Measurements from ENCODE around the gene CDH24. TPM values are rescaled to one million over a fixed set of nuclear protein-coding genes. Genes with fewer than 3 reads are reported as not detected.

Gene CDH24
- total and polyA plus RNA-seq, 9 of the 15 experiments (the other 6 are each of a cell fraction or from before 2014, with no cell fraction given): 0.04 to 16.2 (median 4.9) TPM

- TF ChIP-seq HDAC8 (tag; IDR thresholded peaks at IDR 0.05): peak; percentile 65; the same call in 1 of the 2 replicates
- no peak for TF ChIP-seq U2AF2 (optimal IDR thresholded peaks at IDR 0.05; ENCODE audit: low read depth, low read length)
- no peak; the same call in 1 of the 2 replicates for TF ChIP-seq TARDBP (IDR thresholded peaks at IDR 0.05)
- peak; percentile 68 for TF ChIP-seq SUPT5H (IDR thresholded peaks at IDR 0.05)
- TF ChIP-seq, protein P1, sequence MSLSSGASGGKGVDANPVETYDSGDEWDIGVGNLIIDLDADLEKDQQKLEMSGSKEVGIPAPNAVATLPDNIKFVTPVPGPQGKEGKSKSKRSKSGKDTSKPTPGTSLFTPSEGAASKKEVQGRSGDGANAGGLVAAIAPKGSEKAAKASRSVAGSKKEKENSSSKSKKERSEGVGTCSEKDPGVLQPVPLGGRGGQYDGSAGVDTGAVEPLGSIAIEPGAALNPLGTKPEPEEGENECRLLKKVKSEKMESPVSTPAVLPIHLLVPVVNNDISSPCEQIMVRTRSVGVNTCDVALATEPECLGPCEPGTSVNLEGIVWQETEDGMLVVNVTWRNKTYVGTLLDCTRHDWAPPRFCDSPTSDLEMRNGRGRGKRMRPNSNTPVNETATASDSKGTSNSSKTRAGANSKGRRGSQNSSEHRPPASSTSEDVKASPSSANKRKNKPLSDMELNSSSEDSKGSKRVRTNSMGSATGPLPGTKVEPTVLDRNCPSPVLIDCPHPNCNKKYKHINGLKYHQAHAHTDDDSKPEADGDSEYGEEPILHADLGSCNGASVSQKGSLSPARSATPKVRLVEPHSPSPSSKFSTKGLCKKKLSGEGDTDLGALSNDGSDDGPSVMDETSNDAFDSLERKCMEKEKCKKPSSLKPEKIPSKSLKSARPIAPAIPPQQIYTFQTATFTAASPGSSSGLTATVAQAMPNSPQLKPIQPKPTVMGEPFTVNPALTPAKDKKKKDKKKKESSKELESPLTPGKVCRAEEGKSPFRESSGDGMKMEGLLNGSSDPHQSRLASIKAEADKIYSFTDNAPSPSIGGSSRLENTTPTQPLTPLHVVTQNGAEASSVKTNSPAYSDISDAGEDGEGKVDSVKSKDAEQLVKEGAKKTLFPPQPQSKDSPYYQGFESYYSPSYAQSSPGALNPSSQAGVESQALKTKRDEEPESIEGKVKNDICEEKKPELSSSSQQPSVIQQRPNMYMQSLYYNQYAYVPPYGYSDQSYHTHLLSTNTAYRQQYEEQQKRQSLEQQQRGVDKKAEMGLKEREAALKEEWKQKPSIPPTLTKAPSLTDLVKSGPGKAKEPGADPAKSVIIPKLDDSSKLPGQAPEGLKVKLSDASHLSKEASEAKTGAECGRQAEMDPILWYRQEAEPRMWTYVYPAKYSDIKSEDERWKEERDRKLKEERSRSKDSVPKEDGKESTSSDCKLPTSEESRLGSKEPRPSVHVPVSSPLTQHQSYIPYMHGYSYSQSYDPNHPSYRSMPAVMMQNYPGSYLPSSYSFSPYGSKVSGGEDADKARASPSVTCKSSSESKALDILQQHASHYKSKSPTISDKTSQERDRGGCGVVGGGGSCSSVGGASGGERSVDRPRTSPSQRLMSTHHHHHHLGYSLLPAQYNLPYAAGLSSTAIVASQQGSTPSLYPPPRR (CRISPR knock-in tag; IDR thresholded peaks at IDR 0.05; ENCODE audit: borderline replicate concordance): no peak
- TF ChIP-seq SMAD4 (CRISPR knock-in tag; conservative IDR thresholded peaks at IDR 0.05): peak; percentile 37; the same call in 1 of the 2 replicates
- TF ChIP-seq SMC3 (conservative IDR thresholded peaks at IDR 0.05; ENCODE audit: insufficient read depth, low read depth, low read length): no peak
- no peak for TF ChIP-seq ZSCAN32 (CRISPR knock-in tag; IDR thresholded peaks at IDR 0.05)
- no peak for TF ChIP-seq PBX2 (CRISPR knock-in tag; IDR thresholded peaks at IDR 0.05; ENCODE audit: low read depth)
- TF ChIP-seq PBX2 (tag; conservative IDR thresholded peaks at IDR 0.05; ENCODE audit: low read depth): no peak
- no peak for TF ChIP-seq SIRT6 (IDR thresholded peaks at IDR 0.05; ENCODE audit: low read depth, low read length)
- TF ChIP-seq HDAC3 (IDR thresholded peaks at IDR 0.05; ENCODE audit: borderline replicate concordance, partially characterized antibody): no peak
- no peak for TF ChIP-seq GTF3C2 (IDR thresholded peaks at IDR 0.05; ENCODE audit: borderline replicate concordance, extremely low read depth, insufficient read length)
- no peak for TF ChIP-seq ZNF347 (CRISPR knock-in tag; IDR thresholded peaks at IDR 0.05; ENCODE audit: low read depth)
- TF ChIP-seq RBBP5 (IDR thresholded peaks at IDR 0.05; ENCODE audit: borderline replicate concordance, insufficient read depth, low read length, poor library complexity, severe bottlenecking): peak; percentile 68
These were observed 47.2 kb downstream of the CDH24 start, which contains the start of gene C14orf93 (continued) for GRCh38 chr14:23009939-23010726.
